Measurements from ENCODE around the gene PRKCA.

PRKCA gene

GRCh38 chr17:66725956-66726355, 423.5 kb downstream of the PRKCA start:
- DNase-seq: no peak

- DNase-seq: no peak
Observed at GRCh38 chr17:66726371-66726770, 424.0 kb downstream of the PRKCA start.

- no peak for DNase-seq
Observed at GRCh38 chr17:66726846-66727245, 424.4 kb downstream of the PRKCA start.

- DNase-seq: peak; percentile 48 to 56
Observed at GRCh38 chr17:66727634-66728570, 425.5 kb downstream of the PRKCA start.

GRCh38 chr17:66730461-66730923, 428.1 kb downstream of the PRKCA start:
- no peak for DNase-seq

- no peak for DNase-seq
Observed at GRCh38 chr17:66733759-66734158, 431.3 kb downstream of the PRKCA start.

GRCh38 chr17:66734186-66734943, 432.0 kb downstream of the PRKCA start:
- no peak for DNase-seq

- no peak for DNase-seq
Observed at GRCh38 chr17:66737524-66737923, 435.1 kb downstream of the PRKCA start.

GRCh38 chr17:66738301-66738700, 435.9 kb downstream of the PRKCA start:
- DNase-seq: no peak

- DNase-seq: no peak
Observed at GRCh38 chr17:66739553-66739952, 437.1 kb downstream of the PRKCA start.

- DNase-seq: no peak
Observed at GRCh38 chr17:66740226-66740625, 437.8 kb downstream of the PRKCA start.

- no peak for DNase-seq
Observed at GRCh38 chr17:66743511-66743910, 441.1 kb downstream of the PRKCA start.

GRCh38 chr17:66746736-66747135, 444.3 kb downstream of the PRKCA start:
- no peak for DNase-seq

GRCh38 chr17:66747578-66748275, 445.3 kb downstream of the PRKCA start:
- no peak for DNase-seq

- no peak for DNase-seq
Observed at GRCh38 chr17:66748578-66748977, 446.2 kb downstream of the PRKCA start.

GRCh38 chr17:66749217-66749832, 446.9 kb downstream of the PRKCA start:
- DNase-seq: no peak

GRCh38 chr17:66750116-66750515, 447.7 kb downstream of the PRKCA start:
- DNase-seq: no peak

- no peak for DNase-seq
Observed at GRCh38 chr17:66750781-66751543, 448.5 kb downstream of the PRKCA start.

GRCh38 chr17:66751771-66752170, 449.4 kb downstream of the PRKCA start:
- no peak for DNase-seq

GRCh38 chr17:66752411-66752810, 450.0 kb downstream of the PRKCA start:
- DNase-seq: no peak

GRCh38 chr17:66753126-66753920, 450.9 kb downstream of the PRKCA start:
- DNase-seq: no peak

Data from activated CD4-positive, alpha-beta T cell treated with anti-CD3 and anti-CD28 coated beads, Interleukin-2, amount 50 U/mL, for 48 hours (primary cell).